ENCODE data around the gene TMCO6. TPM values are rescaled to one million over a fixed set of nuclear protein-coding genes. Genes with fewer than 3 reads are reported as not detected.
A peak's percentile ranks its signal among the peaks of the same experiment; 100 is the strongest.

TMCO6 gene
- total RNA-seq, 1 donor from 2014 or later, result 10.5 TPM

- peak in 1 of 2 donors; percentile 26 for DNase-seq (ENCODE audit: low read depth in 2 of 2)
Measured at GRCh38 chr5:140672455-140673186, 33.4 kb downstream of the TMCO6 start.

- DNase-seq (ENCODE audit: low read depth in 2 of 2), result no peak
Measured at GRCh38 chr5:140673187-140673976, 34.1 kb downstream of the TMCO6 start, which contains the start of gene DND1. TSS of gene DND1 (minus strand) at chr5:140673576. CDS start at chr5:140673542, 34 bp downstream.

GRCh38 chr5:140674211-140674610 is 35.0 kb downstream of the TMCO6 start:
- DNase-seq (ENCODE audit: low read depth in 2 of 2), result no peak

DNA sequence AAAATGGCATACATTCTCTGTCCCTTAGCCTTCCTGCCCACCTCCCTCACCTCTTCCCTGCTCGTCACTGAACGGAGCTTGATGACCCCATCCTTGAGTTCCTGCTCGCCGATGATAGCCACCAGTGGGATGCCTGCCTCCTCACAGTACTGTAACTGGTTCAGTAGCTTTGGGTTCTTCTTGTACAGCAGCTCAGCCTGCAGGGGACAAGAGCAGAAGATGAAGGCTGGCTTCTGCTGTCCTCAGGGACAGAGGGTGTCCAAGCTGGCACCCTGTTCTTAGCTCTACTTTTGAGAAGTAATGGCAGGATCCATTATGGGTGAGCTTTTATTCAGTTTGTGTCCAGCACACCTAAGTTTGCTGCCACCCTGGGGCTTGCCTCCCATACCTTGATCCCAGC is 35.4 kb downstream of the TMCO6 start:
- no peak for DNase-seq (ENCODE audit: low read depth in 2 of 2)

- DNase-seq (ENCODE audit: low read depth in 2 of 2), result no peak
Measured at GRCh38 chr5:140677947-140678346, 38.7 kb downstream of the TMCO6 start.

GRCh38 chr5:140678993-140679392 is 39.7 kb downstream of the TMCO6 start:
- DNase-seq (ENCODE audit: low read depth in 2 of 2), result no peak

- peak in 1 of 2 donors; percentile 7 for DNase-seq (ENCODE audit: low read depth in 2 of 2)
Measured at GRCh38 chr5:140690376-140690932, 51.2 kb downstream of the TMCO6 start.

DNA sequence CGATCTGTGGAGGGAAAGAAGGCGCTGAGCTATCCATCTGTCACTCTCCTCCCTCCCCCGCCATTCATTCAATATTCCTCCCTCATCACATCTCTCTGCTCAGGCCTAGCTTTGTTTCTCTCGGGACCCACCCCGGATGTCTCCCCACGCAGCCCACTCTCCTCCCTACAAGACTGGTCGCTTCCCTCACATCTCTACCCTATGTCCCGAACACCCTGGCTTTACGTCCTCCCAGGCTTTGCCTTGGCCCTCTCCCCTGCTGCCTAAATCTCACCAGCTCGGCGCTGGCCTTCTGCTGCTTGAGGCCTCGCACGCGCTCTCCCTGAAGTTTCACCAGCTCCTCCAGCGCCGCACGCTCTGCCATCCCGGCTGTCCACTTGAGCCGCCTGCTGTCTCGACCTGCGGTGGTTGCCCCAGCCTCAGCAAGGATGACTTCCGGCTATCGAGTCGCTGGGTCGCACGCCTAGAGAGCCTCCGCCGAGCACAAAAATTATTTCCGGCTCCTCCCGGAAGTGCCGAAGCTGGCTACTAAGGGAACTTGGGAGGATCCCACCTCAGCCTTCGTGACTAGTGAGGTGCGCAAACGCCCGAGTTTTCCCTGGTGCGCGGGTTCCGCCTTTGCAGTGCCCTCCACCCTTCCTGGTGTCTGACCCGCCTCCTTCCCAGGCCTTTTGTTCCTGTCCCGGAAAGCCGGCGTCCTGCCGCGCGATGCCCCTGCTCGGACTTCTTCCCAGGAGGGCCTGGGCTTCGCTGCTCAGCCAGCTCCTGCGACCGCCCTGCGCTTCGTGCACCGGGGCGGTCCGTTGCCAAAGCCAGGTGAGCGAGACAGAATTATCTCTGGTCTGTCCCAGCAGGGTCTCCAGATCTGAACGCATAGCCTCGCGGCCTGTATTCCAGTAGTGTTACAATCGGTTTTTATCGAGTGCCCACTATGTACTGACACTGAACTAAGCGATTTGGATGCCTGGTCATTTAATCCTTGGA is 52.0 kb downstream of the TMCO6 start, which contains the start of the genes HARS1 and HARS2:
TSS of gene HARS1 (minus strand) at position 430 of the 984 bp plus-strand sequence. CDS start at position 364, 66 bp downstream.
TSS of gene HARS2 (plus strand) at position 515 of the 984 bp plus-strand sequence. CDS start at position 709, 194 bp downstream.
- DNase-seq (ENCODE audit: low read depth in 2 of 2), result peak; percentile 87 to 97

DNA sequence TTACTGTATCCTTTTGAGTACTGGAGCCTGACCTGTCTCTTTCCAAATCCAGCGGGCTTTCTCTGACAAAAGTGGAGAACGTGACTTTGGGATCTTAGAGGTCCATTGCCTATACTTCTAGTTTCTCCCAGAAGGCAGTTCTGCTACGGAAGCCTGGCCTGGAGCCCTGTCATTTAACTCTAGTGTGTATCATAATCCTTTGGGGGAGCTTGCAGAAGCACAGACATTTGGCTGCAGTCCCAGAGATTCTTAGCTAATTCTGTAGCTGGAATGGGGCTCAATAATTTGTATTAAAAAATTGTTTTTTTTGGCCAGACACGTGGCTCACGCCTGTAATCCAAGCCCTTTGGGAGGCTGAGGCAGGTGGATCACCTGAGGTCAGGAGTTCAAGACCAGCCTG is 55.0 kb downstream of the TMCO6 start:
- DNase-seq (ENCODE audit: low read depth in 2 of 2), result no peak

Other genes with a start within 250 kb of the TMCO6 start
- 39.2 and 47.0 TPM in 2 replicates for gene ANKHD1, start 237.6 kb upstream of the TMCO6 start, total RNA-seq
- gene EIF4EBP3, start 91.8 kb upstream of the TMCO6 start, total RNA-seq, result 0.87 and 1.2 TPM in 2 replicates
- 16.3 and 20.6 TPM in 2 replicates for gene SRA1, start 82.0 kb upstream of the TMCO6 start, total RNA-seq
- gene APBB3, start 74.9 kb upstream of the TMCO6 start, total RNA-seq, result 3.3 and 6.7 TPM in 2 replicates
- gene SLC35A4, start 74.6 kb upstream of the TMCO6 start, total RNA-seq, result 12.4 and 21.8 TPM in 2 replicates
- gene CD14, start 6.3 kb upstream of the TMCO6 start, total RNA-seq, result 1.1 and 2.8 TPM in 2 replicates
- gene NDUFA2, start 8.2 kb downstream of the TMCO6 start, total RNA-seq, result 70.0 and 90.3 TPM in 2 replicates
- 47.7 and 55.8 TPM in 2 replicates for gene IK, start 8.4 kb downstream of the TMCO6 start, total RNA-seq
- 19.8 and 28.2 TPM in 2 replicates for gene WDR55, start 25.5 kb downstream of the TMCO6 start, total RNA-seq
- under 0.01 and 0.22 TPM in 2 replicates for gene DND1, start 34.1 kb downstream of the TMCO6 start, total RNA-seq
- gene HARS1, start 51.9 kb downstream of the TMCO6 start, total RNA-seq, result 43.1 and 46.4 TPM in 2 replicates
- 21.0 and 21.1 TPM in 2 replicates for gene HARS2, start 52.0 kb downstream of the TMCO6 start, total RNA-seq
- gene ZMAT2, start 61.0 kb downstream of the TMCO6 start, total RNA-seq, result 34.0 and 54.8 TPM in 2 replicates
- gene PCDHA1, start 146.7 kb downstream of the TMCO6 start, total RNA-seq, result under 0.01 TPM in 1 of 2 replicates, not detected in the other
- under 0.01 TPM in 2 replicates for gene PCDHA2, start 155.4 kb downstream of the TMCO6 start, total RNA-seq
- 0.20 and 0.22 TPM in 2 replicates for gene PCDHA3, start 161.6 kb downstream of the TMCO6 start, total RNA-seq
- gene PCDHA4, start 167.6 kb downstream of the TMCO6 start, total RNA-seq, result under 0.01 TPM in 2 replicates
- under 0.01 TPM in 2 replicates for gene PCDHA5, start 182.2 kb downstream of the TMCO6 start, total RNA-seq
- gene PCDHA6, start 188.5 kb downstream of the TMCO6 start, total RNA-seq, result 0.20 and 0.22 TPM in 2 replicates
- 0.20 and 0.22 TPM in 2 replicates for gene PCDHA7, start 194.8 kb downstream of the TMCO6 start, total RNA-seq
- gene PCDHA8, start 201.7 kb downstream of the TMCO6 start, total RNA-seq, result under 0.01 TPM in 1 of 2 replicates, not detected in the other
- gene PCDHA9, start 208.9 kb downstream of the TMCO6 start, total RNA-seq, result under 0.01 TPM in 2 replicates
- gene PCDHA10, start 216.4 kb downstream of the TMCO6 start, total RNA-seq, result under 0.01 TPM in 2 replicates
- gene PCDHA11, start 229.5 kb downstream of the TMCO6 start, total RNA-seq, result under 0.01 and 0.20 TPM in 2 replicates
- under 0.01 TPM in 1 of 2 replicates, not detected in the other for gene PCDHA12, start 235.9 kb downstream of the TMCO6 start, total RNA-seq
- gene PCDHA13, start 242.7 kb downstream of the TMCO6 start, total RNA-seq, result under 0.01 TPM in 1 of 2 replicates, not detected in the other